HG03039 (cell line): ENCODE results near the gene POLN.

ENCODE experiments used
- ATAC-seq: cut with Tn5 transposase; IDR thresholded peaks from one replicate; pipeline ENCODE4 v1.9.1; 2021; ENCODE audit warnings: mild to moderate bottlenecking, moderate library complexity; ENCODE audit not compliant: unreplicated experiment

Gene POLN

GRCh38 chr4:2126309-2127043 lies 115.4 kb downstream of the POLN start:
- no peak for ATAC-seq

DNA sequence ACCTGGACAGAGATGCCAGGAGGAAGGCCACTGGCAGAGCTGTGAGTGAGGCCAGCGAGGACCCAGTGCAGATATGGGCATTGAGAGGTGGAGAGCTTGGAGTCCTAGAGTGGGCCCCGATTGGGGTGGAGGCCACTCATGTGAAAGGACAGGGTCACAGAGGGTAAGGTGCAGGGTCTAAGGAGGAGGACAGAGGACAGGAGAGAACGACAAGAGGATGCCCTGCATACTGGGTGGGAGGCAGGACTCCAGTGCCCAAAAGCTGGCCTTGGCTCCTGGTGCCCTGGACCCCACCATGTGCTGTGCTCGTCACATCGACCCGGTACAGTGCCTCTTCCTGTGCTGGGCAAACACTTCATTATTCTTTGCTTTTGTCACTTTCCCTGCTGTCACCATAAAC lies 116.1 kb downstream of the POLN start:
- ATAC-seq = no peak

- ATAC-seq = no peak
Measured at GRCh38 chr4:2125023-2125422, 116.9 kb downstream of the POLN start.

DNA sequence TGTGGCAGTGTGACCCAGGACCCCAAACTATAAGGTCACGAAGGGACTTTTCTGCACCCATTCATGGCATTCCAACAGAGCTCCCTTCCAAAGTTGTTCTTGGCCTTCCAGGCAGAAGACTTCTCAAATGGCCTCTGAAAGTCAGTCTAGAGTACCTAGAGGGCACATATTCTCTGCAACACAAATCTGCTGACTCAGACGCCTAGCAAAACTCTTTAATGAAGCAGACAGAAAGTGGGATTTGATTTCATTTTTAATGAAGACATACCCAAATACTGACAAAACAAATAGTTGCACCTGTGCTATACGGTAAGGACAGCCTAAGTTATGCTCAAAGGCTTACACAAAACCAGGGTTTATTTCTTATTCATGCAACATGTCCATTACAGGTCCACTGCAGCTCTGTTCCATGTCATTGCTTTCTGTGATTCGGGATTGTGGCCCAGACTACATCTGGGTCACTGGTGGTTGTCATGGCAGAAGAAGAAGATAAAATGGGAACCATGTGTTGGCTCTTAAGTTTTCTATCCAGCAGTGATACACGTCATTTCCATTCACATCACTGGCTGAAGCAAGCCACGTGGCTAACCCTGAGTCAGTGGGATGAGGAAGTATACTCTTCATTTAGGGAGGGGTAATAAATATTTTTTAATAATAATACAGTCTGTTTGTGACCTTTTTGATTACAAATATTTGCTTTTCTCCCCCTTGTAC lies 125.1 kb downstream of the POLN start:
- ATAC-seq = no peak

DNA sequence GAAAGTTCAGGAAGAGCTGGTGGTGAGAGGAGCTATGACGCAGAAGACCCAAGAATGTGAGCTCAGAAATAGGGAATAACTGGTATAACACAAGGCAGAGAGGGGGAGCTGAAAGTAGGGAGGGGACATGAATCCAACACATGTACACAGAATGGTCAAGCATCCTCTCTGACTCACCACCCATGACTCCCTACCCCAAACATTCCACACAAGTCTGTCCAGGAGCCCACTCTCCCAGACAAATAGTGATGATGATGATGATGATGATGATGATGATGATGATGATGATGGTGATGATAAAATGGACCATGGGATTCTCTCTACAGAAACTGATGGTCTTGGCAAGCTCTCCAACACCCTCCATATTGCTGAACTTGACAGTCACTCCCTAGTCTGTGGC lies 136.4 kb downstream of the POLN start:
- no peak for ATAC-seq

DNA sequence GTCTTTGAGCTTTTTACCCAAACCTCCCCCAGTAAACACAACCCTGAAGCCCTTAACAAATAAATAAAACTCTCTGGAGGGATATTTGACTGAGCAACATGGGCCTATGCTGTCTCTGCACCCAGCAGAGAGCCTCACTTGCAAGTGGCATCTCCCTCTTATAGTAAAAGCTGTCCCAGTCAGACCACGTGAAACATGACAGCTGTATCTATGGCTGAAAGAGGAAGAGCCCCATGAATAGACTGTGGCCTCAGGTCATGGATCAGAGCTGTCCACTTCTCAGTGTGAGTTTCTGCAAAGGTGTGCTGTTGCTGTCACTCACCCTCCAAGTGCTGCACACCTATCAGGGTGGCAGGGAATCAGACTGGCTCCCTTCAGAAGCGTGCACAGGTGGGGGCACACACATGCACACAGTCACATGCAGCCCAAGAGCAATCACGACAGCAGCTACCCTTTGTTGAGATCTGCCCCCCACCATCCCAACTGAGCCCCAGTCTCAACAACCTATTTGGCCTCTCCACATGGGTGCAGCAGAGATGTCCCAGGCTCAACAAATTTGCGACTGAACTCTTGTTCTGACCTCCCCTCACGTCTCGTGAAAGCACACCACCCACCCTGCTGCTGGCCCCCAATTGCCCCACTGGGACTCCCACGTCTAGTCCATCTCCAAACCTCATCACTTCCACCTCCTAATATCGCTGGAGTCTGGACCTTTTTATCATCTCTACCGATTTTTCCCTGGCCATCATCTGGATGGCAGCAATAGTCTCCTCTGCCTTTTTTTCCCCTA lies 137.2 kb downstream of the POLN start:
- ATAC-seq = no peak

- ATAC-seq = no peak
Measured at GRCh38 chr4:2103843-2104547, 137.9 kb downstream of the POLN start.

- ATAC-seq = no peak
Measured at GRCh38 chr4:2103127-2103842, 138.6 kb downstream of the POLN start.

GRCh38 chr4:2102045-2102883 lies 139.7 kb downstream of the POLN start:
- ATAC-seq = no peak

DNA sequence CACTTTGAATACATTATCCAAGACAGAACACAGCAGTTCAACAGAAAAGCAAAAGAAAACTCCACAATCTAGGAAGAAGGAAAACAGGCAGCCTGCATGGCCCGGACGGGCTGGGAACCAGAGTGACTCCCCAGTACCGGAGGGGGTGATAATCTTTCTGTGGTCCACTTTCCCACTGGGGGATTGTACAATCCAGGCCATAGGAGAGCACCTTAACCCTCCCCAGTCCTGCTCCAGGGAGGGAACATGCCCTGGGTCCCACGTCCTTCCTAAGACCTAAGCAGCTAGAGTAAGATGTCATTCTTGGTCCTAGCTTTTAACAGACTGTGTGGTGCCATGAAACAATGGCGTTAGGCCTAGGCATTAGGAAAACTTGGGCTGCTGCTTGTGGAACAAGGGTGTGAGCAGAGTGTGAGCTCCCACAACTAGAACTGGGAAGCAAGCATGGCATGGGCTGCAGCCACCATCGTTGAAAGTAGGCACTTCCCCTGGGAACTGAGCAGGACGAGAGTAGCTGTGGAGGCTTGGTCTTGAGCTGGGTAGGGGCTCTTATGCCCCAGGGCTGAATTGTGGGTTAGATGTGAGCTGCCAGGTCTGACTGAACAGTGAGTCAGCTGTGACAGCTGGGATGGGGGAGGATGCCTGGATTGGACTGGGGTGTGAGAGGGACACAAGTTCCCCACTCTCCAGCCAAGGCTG lies 140.4 kb downstream of the POLN start:
- ATAC-seq = no peak

- no peak for ATAC-seq
Measured at GRCh38 chr4:2096073-2096609, 145.8 kb downstream of the POLN start.

GRCh38 chr4:2095236-2096072 lies 146.5 kb downstream of the POLN start:
- ATAC-seq = no peak

DNA sequence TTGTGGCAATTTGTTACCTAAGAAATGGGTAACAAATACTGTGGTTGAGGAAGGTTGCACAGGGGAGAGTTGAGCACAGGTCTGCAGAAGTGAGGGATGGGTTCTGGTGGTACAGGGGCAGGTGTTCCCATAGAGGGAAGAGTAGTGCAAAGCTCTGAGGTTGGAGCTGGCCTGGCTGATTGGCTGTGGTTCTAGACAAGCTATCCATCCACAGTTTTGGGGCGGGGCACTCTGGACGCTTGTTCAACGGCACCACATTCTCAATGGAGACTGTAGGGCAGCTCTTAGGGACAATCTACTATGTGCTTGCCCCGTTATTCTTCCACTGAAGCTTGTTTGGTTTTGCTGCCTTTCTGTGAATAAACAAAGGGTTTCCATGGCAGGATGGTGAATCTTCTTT lies 147.4 kb downstream of the POLN start:
- no peak for ATAC-seq

DNA sequence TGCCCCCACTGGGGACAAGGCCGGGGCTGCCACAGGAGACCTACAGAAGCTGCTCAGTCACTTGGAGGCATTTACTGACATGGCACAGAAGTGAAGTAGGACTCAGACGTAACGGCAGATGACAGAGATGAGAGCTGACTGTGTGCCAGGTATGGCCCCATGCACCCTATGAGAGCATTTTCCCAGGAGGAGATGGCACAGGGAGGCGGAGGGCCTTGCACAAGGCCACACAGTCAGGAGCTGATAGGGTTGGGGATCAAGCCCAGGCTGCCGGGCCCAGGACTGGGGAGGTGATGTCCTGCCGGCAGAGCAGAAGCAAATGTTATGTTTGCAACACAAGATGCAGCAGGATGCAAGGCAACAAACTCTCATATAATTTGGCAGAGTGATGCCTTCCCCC lies 148.7 kb downstream of the POLN start:
- no peak for ATAC-seq

DNA sequence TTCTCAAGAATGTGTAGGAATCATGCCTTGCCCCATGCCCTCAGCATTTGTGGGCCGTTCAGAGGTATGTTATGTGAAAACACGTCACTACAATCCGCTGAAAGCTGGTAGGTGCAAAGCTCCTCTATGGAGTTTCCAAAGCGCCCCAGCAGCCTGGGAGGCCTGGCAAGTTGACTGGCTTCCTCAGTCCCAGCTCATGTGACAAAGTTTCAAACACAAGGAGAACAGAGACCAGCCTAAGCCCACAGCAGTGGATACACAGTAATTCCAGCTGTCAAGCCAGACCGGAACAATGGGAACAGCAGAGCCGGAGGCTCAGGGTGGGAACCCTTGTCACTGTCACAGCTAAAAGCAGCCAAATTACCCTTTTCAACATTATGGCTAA lies 149.3 kb downstream of the POLN start:
- no peak for ATAC-seq

DNA sequence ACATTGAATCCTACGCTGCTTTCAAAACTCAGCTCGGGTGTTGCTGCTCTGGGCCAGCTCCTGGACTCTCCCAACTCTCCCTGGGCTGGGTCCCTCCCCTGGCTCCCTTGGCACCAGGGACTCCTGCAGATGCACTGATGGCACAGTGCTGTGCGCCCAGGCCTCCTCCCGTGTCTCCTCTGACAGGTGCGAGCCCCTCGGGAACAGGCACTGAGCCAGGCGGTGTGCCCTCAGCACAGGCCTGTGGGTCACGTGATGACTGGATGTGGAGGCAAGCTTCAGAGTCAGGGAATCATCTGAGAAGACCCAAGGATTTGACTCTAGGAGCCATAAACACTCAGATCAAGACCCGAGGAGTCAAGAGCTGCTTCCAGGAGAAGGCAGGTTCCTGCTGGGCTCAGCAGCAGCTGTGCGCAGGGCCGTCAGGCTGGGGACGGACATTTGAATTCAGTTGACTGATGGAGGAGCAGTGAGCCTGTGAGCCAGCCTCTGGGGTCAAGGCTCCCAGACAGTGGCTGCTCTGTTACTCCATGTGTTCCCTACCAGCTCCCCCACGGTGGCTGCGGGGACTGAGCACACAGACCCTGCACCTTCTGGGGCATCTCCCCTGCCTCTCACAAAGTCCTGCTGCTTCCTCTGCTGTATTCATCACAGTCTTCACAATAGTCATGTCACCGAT lies 149.8 kb downstream of the POLN start:
- ATAC-seq = no peak

DNA sequence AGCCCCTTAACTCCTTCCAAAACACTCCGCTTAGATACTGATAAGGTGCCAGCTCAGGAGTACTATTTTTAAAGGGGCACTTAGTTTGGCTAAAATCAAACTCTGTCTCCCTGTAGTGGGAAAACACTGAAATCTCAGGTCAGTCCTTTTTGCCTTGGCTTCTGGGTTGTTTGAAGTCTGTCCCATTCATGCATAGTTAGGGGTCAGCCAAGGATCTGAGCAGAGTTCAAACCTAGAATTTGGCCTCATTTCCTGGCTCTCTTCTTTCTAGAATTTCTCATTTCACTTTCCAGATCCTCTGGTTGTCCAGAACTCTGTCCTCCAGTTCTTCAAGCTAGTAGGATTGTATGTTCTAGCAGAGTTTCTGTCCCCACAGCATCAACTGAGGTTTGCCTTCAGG lies 151.3 kb downstream of the POLN start:
- ATAC-seq = no peak
